GM12865 (cell line): Measurements from ENCODE around the gene ARSB.

ENCODE experiments used
- DNase-seq: peaks from one replicate; pipeline ENCODE4 v3.0.0; 2010; ENCODE audit warnings: low read depth
- H3K4me3 ChIP-seq: 2 replicates; pipeline ENCODE4 v1.5.1; 2011; ENCODE audit warnings: mild to moderate bottlenecking, low read depth, low read length, control low read depth
- CTCF ChIP-seq: IDR thresholded peaks from 2 replicates; pipeline ENCODE4 v1.5.1; 2011; ENCODE audit warnings: low read length, control low read depth, low read depth, inconsistent platforms; ENCODE audit not compliant: insufficient read depth; ENCODE audit errors: missing control alignments

ARSB gene

GRCh38 chr5:78926252-78926651 lies 58.9 kb downstream of the ARSB start:
- TF ChIP-seq CTCF: no peak
- DNase-seq: no peak
- H3K4me3 ChIP-seq: no peak overlapping the region

GRCh38 chr5:78925129-78925876 lies 59.8 kb downstream of the ARSB start:
- no peak overlapping the region for H3K4me3 ChIP-seq
- DNase-seq: no peak
- no peak for TF ChIP-seq CTCF

- no peak for DNase-seq
- no peak overlapping the region for H3K4me3 ChIP-seq
- no peak for TF ChIP-seq CTCF
Measured at GRCh38 chr5:78923622-78923970, 61.5 kb downstream of the ARSB start.

GRCh38 chr5:78922879-78923621 lies 62.1 kb downstream of the ARSB start:
- DNase-seq: peak; percentile 65
- TF ChIP-seq CTCF: no peak
- H3K4me3 ChIP-seq: no peak overlapping the region

- DNase-seq: no peak
- TF ChIP-seq CTCF: no peak
Measured at GRCh38 chr5:78920604-78921003, 64.5 kb downstream of the ARSB start.

GRCh38 chr5:78919796-78920195 lies 65.3 kb downstream of the ARSB start:
- H3K4me3 ChIP-seq: no peak overlapping the region
- TF ChIP-seq CTCF: no peak
- DNase-seq: no peak

More at GRCh38 chr5:78920604-78921003, 64.5 kb downstream of the ARSB start:
- H3K4me3 ChIP-seq: no peak overlapping the region
